GM21390 (cell line): Measurements from ENCODE around the gene MAML3.

Experiments used
- ATAC-seq: cut with Tn5 transposase; IDR thresholded peaks from one replicate; pipeline ENCODE4 v1.9.1; 2021; ENCODE audit not compliant: unreplicated experiment

MAML3 gene

DNA sequence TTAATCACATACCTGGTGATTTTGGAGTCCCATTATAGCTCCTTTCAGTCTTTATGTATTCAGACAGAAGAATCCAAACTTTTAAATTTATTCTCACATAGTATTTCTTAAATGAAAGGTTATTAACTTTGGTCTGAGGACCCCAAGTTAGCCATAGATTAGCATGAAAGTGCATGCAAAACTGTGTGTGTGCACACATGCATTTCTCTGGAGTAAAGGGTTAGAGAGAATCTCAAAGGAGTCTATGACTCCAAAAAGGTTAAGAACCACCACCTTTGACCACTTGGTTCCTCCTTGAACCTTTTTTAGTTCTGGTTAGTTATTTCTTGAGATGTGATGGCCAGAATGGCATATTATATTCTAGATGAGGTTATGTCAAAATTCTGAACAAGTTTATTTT, 386.4 kb downstream of the MAML3 start:
- no peak for ATAC-seq

DNA sequence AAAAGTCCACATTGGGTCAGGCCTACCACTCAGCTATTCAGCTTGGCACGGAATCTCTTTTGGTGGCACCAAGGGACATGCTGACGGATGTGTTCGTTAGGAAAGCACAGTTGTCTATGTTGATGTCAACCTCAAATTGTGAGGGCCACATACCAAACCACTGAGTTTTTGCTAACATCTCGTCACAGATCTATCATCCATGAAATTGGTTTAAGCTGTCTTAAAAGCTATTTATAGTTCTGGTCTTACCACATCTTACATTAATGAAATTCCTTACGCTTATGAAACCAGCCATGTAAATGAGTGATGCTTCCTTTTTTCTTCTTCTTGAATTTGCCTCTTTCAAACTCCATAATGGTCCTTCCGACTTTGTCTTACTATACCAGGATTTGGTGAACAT, 386.8 kb downstream of the MAML3 start:
- no peak for ATAC-seq

DNA sequence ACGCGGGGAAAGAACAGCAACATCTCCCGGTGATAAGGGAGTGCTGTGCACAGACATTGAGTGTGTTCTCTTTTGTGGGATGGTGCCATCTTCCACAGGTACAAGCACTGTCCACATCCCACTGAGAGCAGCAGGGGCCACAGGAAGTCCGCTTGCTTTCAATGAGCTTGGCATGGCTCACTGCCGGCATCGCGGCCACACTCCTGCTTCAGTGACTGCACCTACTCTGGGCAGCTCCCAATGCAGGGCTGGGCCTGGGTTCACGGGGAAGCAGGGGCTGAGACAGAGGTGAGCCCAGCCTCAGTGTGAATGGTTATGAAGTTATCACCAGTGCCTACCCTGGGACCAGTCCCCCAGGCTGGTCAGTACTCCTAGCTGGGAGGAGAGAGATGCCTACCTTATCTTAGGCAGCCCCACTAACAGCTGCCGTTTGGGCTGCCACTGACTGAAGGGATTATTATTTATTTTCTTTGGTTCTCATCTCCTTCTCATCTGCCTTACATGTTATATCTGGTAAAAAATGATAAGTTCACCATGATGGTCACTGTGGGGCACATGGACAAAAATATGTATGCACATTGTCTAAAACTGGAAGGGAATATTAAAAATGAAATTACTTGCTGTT, 389.2 kb downstream of the MAML3 start:
- ATAC-seq = no peak

DNA sequence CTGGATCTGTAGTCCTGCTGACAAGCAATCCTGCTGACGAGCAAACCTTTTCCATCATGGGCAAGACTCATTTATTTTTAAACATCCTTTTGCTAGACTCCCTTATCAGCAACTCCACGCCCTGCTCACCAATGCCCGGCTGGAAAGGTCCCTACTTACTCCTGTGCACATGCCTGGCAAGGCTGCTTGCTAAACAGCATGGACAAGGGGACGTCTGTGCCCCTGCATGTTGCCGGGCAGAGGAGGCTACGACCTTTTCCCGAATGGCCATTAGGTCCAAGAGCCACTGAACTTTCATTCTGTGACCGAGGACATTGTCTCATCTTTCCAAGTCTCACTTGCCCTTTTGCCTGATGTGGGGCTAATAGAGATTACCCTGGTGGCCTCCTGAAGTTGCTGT, 389.8 kb downstream of the MAML3 start:
- no peak for ATAC-seq

DNA sequence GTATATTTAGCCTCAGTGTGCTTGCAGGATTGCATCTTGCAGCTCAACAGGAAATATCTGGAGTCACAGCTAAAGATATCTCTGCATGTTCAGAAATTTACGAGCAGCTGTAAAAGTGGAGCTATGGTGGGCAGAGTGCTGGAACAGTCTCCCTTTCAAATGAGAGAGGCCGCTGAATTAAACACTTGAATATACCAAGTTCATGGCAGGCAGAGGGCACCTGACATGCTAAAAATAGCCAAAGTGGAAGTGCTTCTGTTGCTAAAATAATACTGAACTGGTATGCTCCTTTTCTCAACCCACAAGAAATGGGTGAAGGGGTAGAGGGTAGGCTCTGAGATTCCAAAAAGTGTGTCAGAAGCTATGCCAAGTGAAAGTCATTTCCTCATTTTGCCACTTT, 390.3 kb downstream of the MAML3 start:
- ATAC-seq = no peak

DNA sequence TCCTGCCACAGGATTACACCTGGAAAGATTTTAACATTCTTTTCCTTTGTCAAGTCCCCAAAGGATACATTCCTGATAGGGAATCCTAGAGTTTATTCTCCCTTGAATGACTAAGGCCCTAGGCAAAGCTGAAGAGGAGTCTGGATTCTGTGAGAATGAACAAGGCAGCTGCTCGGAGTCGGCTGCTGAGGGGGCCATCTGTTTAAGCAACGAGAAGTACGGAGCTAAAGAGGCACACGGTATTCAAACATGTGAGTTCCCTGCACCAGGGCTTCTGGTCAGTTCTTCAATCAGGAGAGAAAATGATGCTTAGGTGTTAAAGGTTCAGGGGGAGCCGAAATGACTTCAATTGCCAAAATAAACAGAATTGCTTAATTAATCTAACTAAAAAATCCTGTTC, 390.8 kb downstream of the MAML3 start:
- ATAC-seq = no peak

DNA sequence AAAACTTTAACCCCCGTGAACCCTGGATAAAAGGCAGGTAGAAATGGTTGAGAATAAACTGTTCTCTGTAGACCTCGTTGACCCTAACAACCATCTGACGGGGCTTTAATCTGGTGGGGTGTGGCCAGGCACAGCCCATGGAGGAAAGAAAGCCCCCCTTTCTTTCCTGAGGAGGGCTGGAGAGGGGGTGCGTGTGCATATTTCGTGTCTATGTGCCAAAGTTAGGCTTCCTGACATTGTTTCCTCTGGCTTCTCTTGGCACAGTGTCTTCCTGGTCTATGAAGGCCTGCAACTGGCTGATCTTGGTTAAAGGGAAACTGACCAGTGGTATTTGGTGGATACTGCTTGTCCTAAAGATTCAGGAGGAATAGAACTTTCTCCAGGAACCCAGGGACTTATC, 391.3 kb downstream of the MAML3 start:
- no peak for ATAC-seq

DNA sequence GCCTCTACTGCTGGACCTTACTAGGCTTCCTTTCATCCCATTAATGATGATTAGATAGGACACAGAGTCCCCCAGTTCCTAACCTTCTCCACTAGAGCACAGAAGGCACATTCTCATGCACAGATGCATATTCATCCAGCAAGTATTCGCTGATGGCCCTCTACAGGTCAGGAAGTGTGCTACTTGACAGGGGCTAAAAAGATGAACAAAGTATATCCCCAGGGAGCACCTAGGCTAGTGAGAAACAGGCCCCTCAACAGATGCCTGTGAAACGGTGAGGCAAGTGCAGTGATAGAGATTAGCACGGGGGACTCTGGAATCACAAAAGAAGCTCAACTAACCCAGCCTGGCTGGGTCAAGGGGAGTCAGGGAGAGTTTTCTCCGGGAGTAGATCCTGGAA, 392.5 kb downstream of the MAML3 start:
- ATAC-seq = peak; percentile 75

DNA sequence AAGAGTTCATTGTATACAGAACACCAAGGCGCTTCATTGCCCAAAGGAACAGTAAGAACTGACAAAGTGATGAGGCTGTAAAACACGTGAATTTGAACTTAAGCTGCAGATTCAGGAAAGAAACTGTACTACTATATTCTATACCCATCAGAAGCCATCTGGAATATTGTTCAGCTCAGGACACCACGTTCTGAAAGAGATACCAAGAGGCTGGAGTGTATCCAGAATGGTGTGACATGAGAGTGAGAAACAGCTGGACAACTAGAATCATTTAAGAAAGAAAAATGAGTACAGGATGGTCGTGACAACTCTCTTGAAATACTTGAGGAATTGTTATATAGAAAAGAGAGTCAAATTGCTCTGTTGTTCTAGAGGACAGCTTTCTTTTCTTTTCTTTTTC, 393.4 kb downstream of the MAML3 start:
- no peak for ATAC-seq

DNA sequence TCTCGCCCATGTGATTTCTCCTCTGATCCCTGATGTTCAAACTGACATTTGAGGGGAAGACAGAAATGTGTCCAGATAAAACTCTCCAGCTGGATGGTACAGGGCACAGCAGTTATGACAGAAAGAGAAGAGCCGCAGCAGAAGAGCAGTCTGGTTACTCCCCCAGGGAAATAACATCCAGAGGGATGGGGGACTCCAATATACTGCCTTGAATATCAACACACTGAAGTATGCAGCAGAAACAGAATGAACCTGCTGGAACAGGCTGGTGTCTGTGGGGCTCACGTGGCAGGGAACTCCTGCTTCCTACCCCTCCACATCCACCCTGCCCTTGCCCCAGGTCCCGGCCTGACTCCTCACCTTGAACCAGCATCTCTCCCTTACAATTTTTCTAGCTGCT, 394.9 kb downstream of the MAML3 start:
- ATAC-seq = no peak

DNA sequence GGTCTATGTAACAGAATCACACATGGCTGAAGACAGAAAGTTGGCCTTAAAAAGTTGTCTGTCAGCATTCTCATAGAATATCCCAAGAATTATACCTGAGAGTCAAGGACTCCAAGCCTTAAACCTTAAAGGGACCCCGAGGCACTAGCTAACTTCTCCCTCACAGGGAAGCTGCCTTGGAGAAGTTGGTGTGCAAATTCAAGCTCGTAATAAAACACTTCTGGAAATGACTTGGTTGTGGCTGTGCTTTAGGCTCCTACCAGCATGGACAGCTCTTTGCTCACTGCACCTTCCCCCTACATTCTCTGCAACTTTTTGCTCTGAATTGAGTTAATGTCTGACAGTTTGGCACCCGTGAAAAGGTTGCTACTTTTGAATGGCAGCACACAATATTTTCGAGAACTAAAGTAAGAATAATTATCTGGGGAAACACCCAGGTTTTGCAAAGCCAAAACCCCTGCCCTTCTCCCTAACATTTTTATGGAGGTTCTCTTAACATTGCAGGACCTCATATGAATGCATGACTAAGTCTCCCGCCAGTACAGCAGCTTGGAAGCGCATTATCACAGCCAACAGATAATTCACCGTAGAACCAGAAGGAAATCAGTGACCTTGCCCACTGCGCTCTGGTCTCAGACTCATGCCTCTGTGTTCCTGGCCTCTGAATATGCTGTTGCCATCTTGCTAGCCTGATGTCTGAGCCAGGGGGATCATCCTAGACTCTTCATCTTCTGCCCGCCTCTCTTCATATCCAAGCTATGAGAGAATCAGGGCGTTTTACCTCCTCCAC, 397.4 kb downstream of the MAML3 start:
- no peak for ATAC-seq

DNA sequence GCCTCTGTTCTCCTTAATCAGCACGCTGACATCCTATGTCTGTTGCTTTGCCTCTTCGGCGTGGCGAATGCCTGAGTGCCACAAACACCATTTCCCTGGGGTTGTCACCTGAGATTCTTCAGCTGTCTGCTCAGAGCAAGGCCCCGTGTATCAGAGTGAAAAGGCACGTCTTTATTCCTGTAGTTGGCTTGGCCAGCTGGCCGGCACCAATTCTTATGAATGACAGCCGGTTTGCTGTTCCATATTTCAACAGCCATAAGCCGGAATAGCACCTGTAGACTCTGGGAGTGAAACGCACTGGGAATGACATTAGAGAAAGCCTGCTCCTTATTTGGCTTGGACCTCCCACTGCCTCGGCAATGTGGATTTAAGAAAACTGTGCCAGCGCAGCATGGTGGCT, 399.0 kb downstream of the MAML3 start:
- no peak for ATAC-seq

DNA sequence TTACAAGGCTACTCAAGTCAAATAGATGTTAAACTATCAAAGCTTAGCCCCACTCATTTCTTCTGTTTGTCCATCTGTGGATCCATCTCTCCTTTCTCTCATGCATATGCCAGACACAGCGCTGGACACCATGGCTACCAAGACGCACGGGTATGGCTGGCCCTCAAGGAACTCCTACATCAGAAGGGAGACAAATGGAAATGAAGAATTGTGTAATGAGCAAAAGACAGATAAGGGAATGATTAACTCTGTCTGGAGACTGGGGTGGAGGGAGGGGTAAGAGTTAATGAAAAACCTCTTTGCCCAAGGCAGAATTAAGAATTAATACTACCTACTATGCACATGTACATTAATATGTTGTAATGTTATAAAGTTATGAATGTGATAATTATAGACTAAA, 400.3 kb downstream of the MAML3 start:
- no peak for ATAC-seq

DNA sequence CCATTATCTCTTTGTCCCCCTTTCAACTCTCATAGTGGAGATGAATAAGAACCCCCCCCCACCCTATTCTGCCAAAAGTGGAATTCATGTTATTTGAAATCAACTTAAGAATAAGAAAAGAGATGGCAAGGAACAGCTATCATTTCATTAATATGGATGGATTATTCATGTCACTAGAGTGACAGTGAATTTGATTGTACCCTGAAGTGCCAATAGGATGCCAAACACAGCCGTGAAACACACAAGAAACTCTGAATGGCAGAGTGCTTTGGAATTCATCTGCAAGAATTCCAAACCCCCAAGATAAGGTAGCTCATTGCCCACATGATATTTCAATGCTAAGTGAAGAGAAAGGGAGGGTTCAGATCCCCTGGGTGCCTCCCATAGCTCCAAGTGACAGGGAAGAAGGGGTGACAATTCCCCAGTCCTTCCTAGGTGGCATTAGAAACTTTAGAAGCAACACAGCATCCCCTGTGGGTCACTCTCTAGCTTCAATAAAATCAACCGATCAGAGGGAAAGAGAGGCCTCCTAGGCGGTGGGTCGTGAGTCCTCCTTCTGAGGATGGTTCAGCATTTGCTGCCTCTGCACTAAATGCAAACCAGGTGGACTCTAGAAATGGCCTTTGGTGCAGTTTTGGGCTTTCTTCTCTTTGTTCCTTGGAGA, 404.0 kb downstream of the MAML3 start:
- no peak for ATAC-seq

DNA sequence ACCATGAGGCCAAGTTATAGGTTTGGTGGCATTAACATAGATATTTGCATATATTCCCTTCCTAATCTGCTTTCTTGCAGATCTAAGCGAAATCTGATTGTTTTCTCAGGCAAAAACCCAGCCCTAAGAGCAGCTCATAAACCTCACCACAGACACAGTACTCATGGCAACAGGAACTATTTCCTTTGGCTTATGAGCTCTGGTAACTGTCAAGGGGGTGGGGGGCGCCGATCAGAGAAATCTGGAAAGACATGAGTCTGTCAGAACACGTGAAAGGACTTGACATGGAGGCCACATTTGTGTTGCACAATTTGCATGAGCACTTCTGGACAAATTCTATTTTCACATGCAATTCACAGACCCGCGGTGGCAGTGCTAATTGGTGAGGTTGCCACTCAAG, 404.6 kb downstream of the MAML3 start:
- ATAC-seq = no peak

DNA sequence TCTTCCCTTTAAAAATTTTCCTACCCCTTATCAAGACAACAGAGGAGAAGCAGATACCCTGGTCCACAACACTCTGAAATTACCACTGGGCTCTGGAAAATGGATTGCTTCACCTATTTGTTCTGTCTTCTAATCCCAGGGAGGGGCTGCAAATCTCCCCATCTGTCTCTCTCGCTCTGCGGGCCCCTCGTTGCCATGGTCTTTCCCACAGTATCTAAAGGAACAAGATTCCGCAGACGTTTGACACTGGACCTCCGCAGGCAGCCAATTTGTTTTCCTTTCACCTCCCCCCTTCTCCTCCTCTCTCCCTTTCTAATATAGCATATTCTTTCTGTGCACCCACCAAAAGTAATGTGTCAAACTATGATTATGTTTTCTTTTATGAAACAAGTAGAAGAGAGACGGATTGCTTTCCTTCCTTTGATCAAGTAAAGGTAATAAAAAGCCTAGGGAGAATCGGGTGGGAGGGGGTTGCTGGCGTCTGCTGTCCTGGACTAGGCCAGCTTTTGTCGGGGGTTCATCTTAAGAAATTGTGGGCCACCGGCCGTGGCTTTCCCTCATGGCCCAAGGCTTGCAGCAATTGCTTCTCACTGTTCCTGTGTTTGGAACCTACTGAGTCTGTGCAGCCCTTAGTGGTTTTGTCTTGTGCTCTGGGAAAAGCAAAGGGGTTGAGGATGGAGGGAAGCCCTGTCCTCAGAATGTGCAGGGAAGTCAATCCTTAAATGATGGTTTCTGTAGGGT, 407.4 kb downstream of the MAML3 start:
- ATAC-seq = no peak

DNA sequence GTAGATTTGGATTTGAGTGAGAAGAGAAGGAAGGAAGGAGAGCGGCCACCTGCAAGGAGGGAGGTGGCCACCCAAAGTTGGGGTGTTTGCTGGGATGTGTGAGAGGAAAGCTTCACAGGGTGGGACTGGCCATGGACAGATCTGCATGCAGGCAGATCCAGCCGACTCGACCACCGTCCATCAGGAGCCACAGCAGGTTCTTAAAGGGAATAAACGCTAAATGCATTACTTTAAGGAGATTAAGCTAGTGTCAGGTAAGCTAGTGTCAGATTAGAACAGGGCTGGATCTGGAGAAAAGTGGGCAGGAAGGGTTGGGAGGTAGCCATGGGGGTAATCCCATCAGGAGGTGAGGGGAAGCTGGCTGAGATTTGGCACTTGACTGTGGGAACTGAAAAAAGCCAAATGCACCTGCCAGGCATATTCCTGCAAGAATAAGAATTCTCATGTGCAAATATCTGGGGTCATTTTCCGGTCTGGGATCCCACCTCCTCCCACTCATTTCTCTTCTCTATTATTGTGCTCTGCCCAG, 408.8 kb downstream of the MAML3 start:
- no peak for ATAC-seq

DNA sequence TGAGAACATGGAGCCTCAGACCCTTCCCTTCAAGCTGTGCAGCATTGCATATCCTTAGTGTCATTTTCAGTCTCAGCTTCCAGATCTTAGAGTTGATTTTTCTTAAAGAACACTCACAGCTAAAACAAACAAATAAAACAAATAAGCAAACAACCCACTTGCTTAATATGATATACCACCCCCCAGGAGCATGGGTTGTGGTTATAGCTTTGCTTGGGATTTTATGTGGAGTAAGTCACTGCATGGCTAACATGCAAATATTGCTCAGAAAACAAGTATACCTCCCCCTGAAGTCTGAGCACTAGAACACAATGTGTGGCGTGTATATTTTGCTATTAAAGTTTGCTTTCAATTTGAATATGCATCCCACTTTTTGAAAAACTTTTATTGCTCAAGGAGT, 409.8 kb downstream of the MAML3 start:
- no peak for ATAC-seq

DNA sequence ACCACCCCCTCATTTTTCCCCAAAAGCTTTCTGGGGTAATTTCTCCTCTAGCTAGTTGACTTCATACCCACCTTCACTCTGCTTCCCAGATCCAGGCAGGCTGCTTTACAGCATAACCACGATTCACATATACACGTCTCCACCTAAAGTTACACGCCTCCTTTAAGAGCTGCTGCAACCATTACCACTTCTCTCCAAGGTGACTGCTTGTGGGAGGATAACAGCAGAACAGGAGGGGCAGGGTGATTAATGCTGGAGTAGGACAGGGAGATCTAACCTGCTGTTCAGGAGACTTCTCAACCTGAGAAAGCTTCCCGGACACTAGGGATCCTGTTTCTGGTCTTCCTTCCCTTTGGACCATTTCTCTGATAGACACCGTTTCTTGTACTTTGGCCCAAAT, 411.0 kb downstream of the MAML3 start:
- ATAC-seq = no peak

DNA sequence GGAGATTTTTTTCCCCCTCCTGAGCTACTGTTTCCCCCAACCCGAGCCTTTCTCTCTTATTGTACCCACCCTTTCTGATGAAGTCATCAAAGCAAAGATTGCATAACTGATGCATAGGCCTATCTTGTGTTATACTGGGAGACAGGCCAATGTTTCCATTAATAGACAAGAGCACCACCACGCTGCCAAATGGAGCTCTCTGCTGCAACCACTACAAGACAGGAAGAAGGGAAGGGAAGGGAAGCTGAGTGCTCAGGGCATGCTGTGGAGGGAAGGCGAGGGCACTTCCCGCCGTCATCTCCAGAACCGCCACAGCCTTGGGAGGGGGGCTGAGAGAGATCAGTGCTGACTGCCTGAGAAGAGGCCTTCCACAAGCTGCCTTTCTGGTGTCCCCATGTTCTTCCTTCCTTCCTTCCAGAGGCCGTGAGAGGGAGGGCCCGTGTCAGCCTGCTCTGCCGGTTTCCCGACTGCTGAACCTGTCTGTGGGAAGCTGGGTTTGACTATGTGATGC, 413.4 kb downstream of the MAML3 start:
- no peak for ATAC-seq

DNA sequence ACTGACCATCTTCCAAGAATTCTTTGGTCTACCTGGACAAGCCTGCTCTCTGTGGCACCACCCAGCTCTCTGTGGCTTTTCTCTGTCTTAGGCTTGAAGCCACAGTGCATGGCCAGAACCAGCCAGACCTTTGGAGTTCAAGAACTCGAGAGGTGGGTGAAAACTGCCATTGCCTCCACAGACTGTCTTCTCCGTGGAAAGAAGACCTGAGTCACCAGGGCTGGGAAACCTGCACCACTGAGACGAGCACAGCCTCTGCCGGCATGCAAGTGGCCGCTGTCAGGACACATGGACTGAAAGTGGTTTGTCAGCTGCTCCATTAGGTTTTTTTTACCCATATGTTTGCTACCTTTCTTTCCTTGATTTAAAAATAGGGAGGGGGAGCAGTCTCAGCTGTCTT, 413.9 kb downstream of the MAML3 start:
- ATAC-seq = no peak
